Right lobe of liver (tissue), 6 donors: ENCODE measurements around the gene BEAN1. TPM values are rescaled to one million over a fixed set of nuclear protein-coding genes. Genes with fewer than 3 reads are reported as not detected.
A peak's percentile ranks its signal among the peaks of the same experiment; 100 is the strongest.

Experiments
- ATAC-seq, 4 donors: fragments of 200-7000 bp; cut with Tn5 transposase; one replicate each; pipeline ENCODE4 v1.9.1; 2020; ENCODE audit warnings: mild to moderate bottlenecking in 4 of 4, moderate library complexity in 4 of 4
- DNase-seq, 3 donors: peaks; one replicate each; pipeline ENCODE4 v3.0.0-alpha.2; 2020
- H3K27ac ChIP-seq, 3 donors: fragments of 200-600 bp; one replicate each; pipeline ENCODE4 v1.8.0; 2022
- H3K27me3 ChIP-seq, 2 donors: fragments of 200-600 bp; one replicate each; pipeline ENCODE4 v1.8.0; 2022
- H3K36me3 ChIP-seq, 4 donors: fragments of 200-600 bp; sonication (generic) in 1 of 4; one replicate each; pipeline versions ENCODE4 v1.5.1 to v1.8.0; 2017 to 2022; ENCODE audit warnings: control low read depth in 1 of 4
- H3K4me1 ChIP-seq, 4 donors: fragments of 200-600 bp; sonication (generic) in 1 of 4; one replicate each; pipeline versions ENCODE4 v1.5.1 to v1.8.0; 2017 to 2022; ENCODE audit warnings: control low read depth in 1 of 4
- H3K4me3 ChIP-seq, 3 donors: fragments of 200-600 bp; one replicate each; pipeline ENCODE4 v1.8.0; 2022
- H3K9me3 ChIP-seq, 4 donors: fragments of 200-600 bp; sonication (generic) in 1 of 4; one replicate each; pipeline versions ENCODE4 v1.5.1 to v1.8.0; 2017 to 2022; ENCODE audit warnings: control low read depth in 1 of 4
- POLR2A ChIP-seq: fragments of 450-650 bp; IDR thresholded peaks from one replicate; pipeline ENCODE4 v1.6.1; 2017; ENCODE audit warnings: antibody characterized with exemption, mild to moderate bottlenecking
- WGBS: methylation state at CpG from one replicate; pipeline ENCODE4 v1.1.6; 2018; ENCODE audit warnings: low coverage, low lambda C conversion rate; ENCODE audit not compliant: insufficient coverage; ENCODE audit errors: missing lambda C conversion rate; 5-methylcytosine and 5-hydroxymethylcytosine counted together
- intact Hi-C, 2 donors: fragments of 100-400 bp; cut with DNase I; formaldehyde crosslinking; loops; one replicate each; pipeline versions ENCODE4 v1.11.2 to v1.14.1; 2022
- total RNA-seq, 6 experiments: library from RNA; depleted of rRNA in 2 of 6; stranded (reverse); fragments of >200 nt in 2 of 6; fragmentation: NEBNext Ultra II Directional in 3 of 6; extraction: Animal tissue kit (Norgen Biotek cat#: 25700) in 3 of 6; gene quantifications; one replicate each; pipeline versions ENCODE4 v1.1.0 to v1.2.4, GENCODE V29; 2016 to 2023
- TF ChIP-seq, protein P1 (sequence below), 4 donors: fragments of 200-600 bp in 3 of 4; fragments of 450-650 bp in 1 of 4; IDR thresholded peaks; one replicate each; pipeline versions ENCODE4 v1.5.1 to v1.8.0; 2016 to 2022; ENCODE audit warnings: antibody characterized with exemption in 4 of 4, mild to moderate bottlenecking in 2 of 4
- donor health status: DM: no; HTN: yes; CAD: no.
- donor health status: DM: no; HTN: no; CAD: no.
- donor health status: DM: no; HTN: no; CAD: no.
- donor health status: DM: no; HTN: yes; CAD: no.
- donor health status: DM: no; HTN: yes; CAD: no.

The BEAN1 gene
- total RNA-seq, 6 experiments from 2014 or later = 0.09 to 0.26 (median 0.10) TPM; not detected in 3

DNA sequence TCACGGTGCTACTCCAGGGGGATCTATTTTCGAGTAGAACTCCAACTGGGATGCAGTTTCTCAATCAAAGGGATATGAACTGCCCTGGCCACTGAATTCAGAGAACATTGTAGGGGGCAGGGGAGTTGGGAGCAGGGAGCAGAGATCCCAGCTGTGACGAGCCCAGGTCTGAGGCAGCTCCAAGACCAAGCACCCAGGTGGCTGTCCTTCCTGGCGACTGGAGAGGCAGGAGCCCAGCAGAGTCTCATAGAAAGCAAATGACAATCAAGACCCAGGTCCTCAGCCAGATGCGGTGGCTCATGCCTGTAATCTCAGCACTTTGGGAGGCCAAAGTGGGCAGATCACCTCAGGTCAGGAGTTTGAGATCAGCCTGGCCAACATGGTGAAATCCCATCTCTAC lies 62.7 kb downstream of the BEAN1 start:
- no peak overlapping the region for H3K27ac ChIP-seq
- intact Hi-C loops = no loop called here
- ATAC-seq = no peak
- TF ChIP-seq, protein P1, sequence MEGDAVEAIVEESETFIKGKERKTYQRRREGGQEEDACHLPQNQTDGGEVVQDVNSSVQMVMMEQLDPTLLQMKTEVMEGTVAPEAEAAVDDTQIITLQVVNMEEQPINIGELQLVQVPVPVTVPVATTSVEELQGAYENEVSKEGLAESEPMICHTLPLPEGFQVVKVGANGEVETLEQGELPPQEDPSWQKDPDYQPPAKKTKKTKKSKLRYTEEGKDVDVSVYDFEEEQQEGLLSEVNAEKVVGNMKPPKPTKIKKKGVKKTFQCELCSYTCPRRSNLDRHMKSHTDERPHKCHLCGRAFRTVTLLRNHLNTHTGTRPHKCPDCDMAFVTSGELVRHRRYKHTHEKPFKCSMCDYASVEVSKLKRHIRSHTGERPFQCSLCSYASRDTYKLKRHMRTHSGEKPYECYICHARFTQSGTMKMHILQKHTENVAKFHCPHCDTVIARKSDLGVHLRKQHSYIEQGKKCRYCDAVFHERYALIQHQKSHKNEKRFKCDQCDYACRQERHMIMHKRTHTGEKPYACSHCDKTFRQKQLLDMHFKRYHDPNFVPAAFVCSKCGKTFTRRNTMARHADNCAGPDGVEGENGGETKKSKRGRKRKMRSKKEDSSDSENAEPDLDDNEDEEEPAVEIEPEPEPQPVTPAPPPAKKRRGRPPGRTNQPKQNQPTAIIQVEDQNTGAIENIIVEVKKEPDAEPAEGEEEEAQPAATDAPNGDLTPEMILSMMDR (IDR thresholded peaks at IDR 0.05) = no peak
- no peak for TF ChIP-seq POLR2A
- no peak overlapping the region for H3K4me3 ChIP-seq
- WGBS = 94% methylated on average over 3 of the region's 5 CpGs
- no peaks in the 10 kb centered on the region for H3K27me3 ChIP-seq
- H3K4me1 ChIP-seq = no peaks in the 10 kb centered on the region
- H3K36me3 ChIP-seq = no peaks in the 10 kb centered on the region
- peak in 1 of 3 donors; percentile 27 for DNase-seq
- H3K9me3 ChIP-seq = no peaks in the 10 kb centered on the region

DNA sequence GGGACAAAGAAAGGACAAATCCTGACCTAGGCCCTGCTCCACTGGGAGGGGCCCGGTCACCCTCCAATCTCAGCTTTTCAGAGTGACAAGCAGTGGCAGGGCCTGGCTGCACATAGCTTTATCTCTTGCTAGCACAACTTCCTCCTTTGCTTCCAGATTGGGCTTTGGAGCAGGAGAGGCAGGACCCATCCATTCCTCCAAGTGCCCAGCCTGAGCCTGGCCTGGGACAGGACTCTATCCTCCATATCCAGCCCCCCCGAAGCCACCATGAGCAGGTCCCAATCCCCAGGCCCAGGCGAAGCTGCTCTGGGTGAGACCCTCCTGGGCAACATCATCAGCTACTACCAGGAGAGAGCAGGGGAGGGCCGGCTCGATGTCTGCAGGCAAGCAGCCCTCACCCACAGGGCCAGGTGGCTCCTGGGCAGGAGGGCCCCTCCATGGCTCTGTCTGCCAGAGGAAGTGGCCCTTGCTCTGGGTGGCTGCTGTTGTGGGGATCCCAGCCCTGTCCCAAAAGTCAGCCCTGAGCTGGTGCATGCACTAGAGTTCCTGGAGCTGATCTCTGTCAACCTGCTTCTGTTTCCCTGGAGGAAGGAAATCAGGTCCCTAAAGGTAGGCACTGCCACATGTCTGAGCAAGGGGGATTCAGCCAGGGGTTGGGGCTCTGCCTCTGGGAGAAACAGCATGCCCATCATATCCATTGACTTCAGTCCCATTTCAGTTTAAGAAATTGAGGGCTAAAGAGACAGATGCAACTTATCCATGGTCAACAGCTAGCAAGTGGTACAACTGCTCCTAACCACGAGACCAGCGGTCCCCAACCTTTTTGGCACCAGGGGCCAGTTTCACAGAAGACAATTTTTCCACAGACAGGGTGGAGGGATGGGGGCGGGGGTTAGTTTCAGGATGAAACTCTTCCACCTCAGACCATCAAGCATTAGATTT lies 64.0 kb downstream of the BEAN1 start:
- Histone ChIP-seq H3K36me3 (no peaks in the 10 kb centered on the region), H3K4me1 (no peaks in the 10 kb centered on the region), H3K27me3 (no peaks in the 10 kb centered on the region), H3K4me3 (no peak overlapping the region), H3K9me3 (no peaks in the 10 kb centered on the region), H3K27ac (no peak overlapping the region)
- 82% methylated on average over 4 of the region's 8 CpGs for WGBS
- DNase-seq (peak in 1 of 3 donors; percentile 42), ATAC-seq (peak; percentile 32 to 56 (median 45))
- TF ChIP-seq POLR2A = no peak
- intact Hi-C loops = no loop called here

DNA sequence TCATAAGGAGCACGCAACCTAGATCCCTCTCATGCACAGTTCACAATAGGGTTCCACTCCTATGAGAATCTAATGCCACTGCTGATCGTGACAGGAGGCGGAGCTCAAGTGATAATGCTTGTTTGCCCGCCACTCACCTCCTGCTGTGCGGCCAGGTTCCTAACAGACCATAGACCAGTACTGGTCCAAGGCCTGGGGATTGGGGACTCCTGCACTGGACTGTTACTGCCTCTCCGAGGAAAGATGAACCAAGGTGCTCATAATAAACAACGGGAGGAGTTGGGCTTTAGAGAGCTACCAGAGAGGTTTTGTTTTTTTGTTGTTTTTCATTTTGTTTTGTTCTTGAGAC lies 64.6 kb downstream of the BEAN1 start:
- ATAC-seq (no peak), DNase-seq (no peak)
- no peak overlapping the region for H3K27ac ChIP-seq
- no peaks in the 10 kb centered on the region for H3K9me3 ChIP-seq
- H3K4me1 ChIP-seq = no peaks in the 10 kb centered on the region
- intact Hi-C loops = no loop called here
- no peaks in the 10 kb centered on the region for H3K27me3 ChIP-seq
- 85% methylated on average over 7 of the region's 7 CpGs for WGBS
- no peaks in the 10 kb centered on the region for H3K36me3 ChIP-seq
- TF ChIP-seq, protein P1 (IDR thresholded peaks at IDR 0.05) = no peak
- TF ChIP-seq POLR2A = no peak
- no peak overlapping the region for H3K4me3 ChIP-seq

DNA sequence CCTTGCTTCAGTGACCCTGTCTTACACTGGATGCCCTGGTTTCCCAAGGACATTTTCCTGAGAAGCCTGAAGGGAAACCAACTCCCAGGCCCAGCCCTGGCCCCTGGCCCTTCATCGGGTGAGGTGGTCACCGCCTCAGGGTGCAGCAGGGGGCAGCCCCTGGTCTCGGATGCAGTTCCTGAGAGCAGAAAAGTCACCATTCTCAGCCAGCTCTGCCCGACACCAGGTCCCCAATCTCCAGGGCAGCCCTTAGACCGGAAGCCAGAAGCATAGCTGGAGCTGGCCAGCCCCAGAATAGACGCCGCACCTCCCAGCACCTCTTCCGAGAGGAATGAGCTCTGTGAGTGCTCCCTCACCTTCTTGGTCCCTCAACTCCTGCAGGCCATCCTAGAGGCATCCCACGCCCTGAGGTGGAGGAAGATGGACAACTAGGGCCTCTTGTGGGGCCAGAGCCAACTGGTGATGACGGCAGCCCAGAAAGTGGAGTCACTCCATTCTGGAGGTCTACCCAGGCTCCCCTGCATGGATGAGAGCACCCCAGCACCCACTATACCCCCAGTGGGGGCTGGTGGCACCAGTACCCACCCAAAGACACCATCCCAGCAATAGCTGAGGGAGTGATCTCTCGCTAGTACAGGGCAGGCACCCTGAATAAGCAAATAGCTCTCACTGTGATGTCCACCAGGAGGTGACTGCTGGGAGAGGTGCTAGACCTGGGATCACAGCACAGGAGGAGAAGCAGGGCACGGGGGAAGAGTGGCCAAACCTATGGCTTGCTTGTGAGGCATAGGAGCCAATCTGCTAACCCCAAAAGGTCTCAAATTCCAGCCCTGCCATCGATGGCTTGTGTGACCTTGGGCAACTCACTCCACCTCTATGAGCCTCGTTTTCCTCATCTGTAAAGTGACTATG lies 66.7 kb downstream of the BEAN1 start:
- Histone ChIP-seq H3K9me3 (no peaks in the 10 kb centered on the region), H3K4me3 (no peak overlapping the region), H3K4me1 (no peaks in the 10 kb centered on the region), H3K27me3 (no peaks in the 10 kb centered on the region), H3K36me3 (no peaks in the 10 kb centered on the region), H3K27ac (no peak overlapping the region)
- TF ChIP-seq, protein P1 (IDR thresholded peaks at IDR 0.05) = no peak
- no peak for TF ChIP-seq POLR2A
- WGBS = 100% methylated on average over 1 of the region's 14 CpGs
- intact Hi-C loops = no loop called here
- ATAC-seq (peak in 1 of 4 donors; percentile 8), DNase-seq (peak in 1 of 3 donors; percentile 39)
